ENCODE results near the gene ITK. TPM values are rescaled to one million over a fixed set of nuclear protein-coding genes. Genes with fewer than 3 reads are reported as not detected.
"Not testable (repeated sequence)": the region's sequence is repeated elsewhere in the genome, so short reads cannot be mapped to it uniquely, and the experiment has no call there.

ITK gene
- polyA plus RNA-seq, 5 donors, result 0.75 to 1.2 (median 0.90) TPM

- no peak for DNase-seq
These were observed 13.4 kb upstream of the ITK start for GRCh38 chr5:157167214-157167621.

- DNase-seq, result no peak
These were observed 12.4 kb upstream of the ITK start for GRCh38 chr5:157168286-157168685.

- DNase-seq, result no peak
These were observed 8.2 kb upstream of the ITK start for GRCh38 chr5:157172403-157172802.

- DNase-seq, result no peak
These were observed 5.5 kb upstream of the ITK start for GRCh38 chr5:157175071-157175612.

- DNase-seq, result no peak
These were observed 2.7 kb upstream of the ITK start for GRCh38 chr5:157177953-157178352.

- no peak for DNase-seq
These were observed 1.7 kb upstream of the ITK start for GRCh38 chr5:157178966-157179365.

GRCh38 chr5:157182143-157182757, 1.6 kb downstream of the ITK start:
- DNase-seq, result no peak

GRCh38 chr5:157184117-157184670, 3.6 kb downstream of the ITK start:
- DNase-seq, result no peak

- not testable (repeated sequence) for DNase-seq
These were observed 4.5 kb downstream of the ITK start for GRCh38 chr5:157185122-157185521.

- DNase-seq, result no peak
These were observed 5.8 kb downstream of the ITK start for GRCh38 chr5:157186309-157187045.

GRCh38 chr5:157187046-157187754, 6.6 kb downstream of the ITK start:
- DNase-seq, result no peak

GRCh38 chr5:157188270-157188669, 7.6 kb downstream of the ITK start:
- no peak for DNase-seq

GRCh38 chr5:157189223-157189622, 8.6 kb downstream of the ITK start:
- DNase-seq, result no peak

- DNase-seq, result no peak
These were observed 13.2 kb downstream of the ITK start for GRCh38 chr5:157193699-157194424.

GRCh38 chr5:157196045-157196444, 15.4 kb downstream of the ITK start:
- no peak for DNase-seq

- DNase-seq, result no peak
These were observed 16.4 kb downstream of the ITK start for GRCh38 chr5:157197086-157197485.

- no peak for DNase-seq
These were observed 17.8 kb downstream of the ITK start for GRCh38 chr5:157198277-157198986.

GRCh38 chr5:157201857-157202256, 21.2 kb downstream of the ITK start:
- no peak for DNase-seq

GRCh38 chr5:157203417-157203816, 22.8 kb downstream of the ITK start:
- no peak for DNase-seq

- DNase-seq, result no peak
These were observed 24.1 kb downstream of the ITK start for GRCh38 chr5:157204765-157205164.

GRCh38 chr5:157205708-157206107, 25.1 kb downstream of the ITK start:
- no peak for DNase-seq

Data from right lung (tissue), 5 donors.